GM19397 (cell line): Measurements from ENCODE around the gene POLE3.
"Not testable (repeated sequence)": the region's sequence is repeated elsewhere in the genome, so short reads cannot be mapped to it uniquely, and the experiment has no call there.

Source experiments
- ATAC-seq: cut with Tn5 transposase; IDR thresholded peaks from one replicate; pipeline ENCODE4 v1.9.1; 2021; ENCODE audit warnings: mild to moderate bottlenecking, moderate library complexity; ENCODE audit not compliant: unreplicated experiment

POLE3 gene, protein sequence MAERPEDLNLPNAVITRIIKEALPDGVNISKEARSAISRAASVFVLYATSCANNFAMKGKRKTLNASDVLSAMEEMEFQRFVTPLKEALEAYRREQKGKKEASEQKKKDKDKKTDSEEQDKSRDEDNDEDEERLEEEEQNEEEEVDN

DNA sequence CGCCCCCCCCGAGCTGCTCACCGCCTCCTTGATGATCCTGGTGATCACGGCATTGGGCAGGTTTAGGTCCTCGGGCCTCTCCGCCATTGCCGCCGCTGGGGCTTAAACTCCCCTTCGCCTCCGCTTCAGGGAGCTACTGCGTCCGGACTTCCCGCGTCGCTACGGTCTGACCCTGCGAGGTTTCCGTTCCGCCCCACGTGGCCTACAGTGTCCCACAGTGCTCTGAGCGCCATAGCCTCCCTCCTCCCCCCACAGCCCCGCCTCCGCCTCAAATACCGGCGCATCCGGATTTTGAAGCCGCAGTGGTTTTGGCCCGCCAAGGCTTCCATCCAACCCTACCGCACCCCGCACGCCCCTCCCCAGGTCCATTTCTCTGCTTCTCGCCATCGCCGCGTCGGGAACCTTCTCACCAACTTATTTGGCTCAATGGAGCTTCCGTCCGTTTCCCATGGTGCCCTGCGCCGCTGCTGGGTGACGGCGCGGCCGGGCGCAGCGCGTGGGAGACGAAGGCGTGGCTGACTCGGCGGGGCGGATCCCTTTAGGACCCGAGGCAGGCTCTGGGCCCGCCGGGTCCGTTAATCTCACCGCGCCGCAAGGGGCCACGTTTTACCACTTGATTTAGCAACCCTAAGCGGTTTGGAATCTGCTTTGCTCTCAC, at the start of gene POLE3, which contains the start of gene C9orf43:
POLE3 (minus strand) TSS at position 469 of the 658 bp plus-strand sequence; CDS start at position 87, 382 bp downstream.
C9orf43 (plus strand) TSS at position 541 of the 658 bp plus-strand sequence. CDS start 2,747 bp downstream, outside the sequence.
- ATAC-seq = peak; percentile 93

- ATAC-seq = no peak
Observed at GRCh38 chr9:113456235-113456634, 45.8 kb upstream of the POLE3 start.

DNA sequence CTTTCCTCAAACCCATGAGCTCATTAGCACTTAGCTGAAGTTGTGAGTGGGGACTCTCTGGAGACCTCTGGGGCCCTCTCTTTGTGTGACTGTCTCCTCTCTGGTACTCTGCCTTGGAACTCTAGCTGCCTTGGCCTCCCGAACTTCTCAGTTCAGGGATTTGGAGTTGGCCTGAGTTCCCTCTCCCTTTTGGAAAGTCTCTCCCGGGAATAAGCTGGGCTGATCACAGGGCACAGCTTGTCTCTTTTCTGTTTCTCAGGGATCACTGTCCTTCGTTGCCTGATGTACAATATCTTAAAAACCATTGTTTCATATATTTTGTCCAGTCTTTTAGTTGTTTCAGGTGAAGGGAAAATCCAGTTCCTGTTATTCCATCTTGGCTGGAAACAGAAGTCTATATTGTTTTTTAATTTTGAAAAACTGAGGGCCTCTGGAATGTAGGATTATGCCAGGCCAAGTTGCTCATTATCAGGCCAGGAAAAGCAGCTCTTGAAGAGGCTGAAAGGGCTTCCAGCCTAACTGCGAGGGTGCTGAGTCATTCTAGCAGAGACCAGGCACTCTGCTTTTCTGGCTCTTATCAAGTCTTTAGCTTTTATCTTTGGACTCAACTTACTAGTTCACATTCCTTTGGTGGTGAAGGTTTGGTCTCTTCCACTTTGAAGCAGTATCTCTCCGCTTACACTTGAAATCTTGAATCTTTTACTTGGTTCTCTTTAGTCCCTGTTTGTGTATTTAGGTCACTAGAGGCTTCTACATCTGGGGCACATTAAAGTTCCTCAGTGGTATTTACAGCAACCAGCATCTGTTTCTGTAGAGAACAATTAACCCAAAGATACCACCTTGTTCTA, 44.7 kb upstream of the POLE3 start:
- no peak for ATAC-seq

DNA sequence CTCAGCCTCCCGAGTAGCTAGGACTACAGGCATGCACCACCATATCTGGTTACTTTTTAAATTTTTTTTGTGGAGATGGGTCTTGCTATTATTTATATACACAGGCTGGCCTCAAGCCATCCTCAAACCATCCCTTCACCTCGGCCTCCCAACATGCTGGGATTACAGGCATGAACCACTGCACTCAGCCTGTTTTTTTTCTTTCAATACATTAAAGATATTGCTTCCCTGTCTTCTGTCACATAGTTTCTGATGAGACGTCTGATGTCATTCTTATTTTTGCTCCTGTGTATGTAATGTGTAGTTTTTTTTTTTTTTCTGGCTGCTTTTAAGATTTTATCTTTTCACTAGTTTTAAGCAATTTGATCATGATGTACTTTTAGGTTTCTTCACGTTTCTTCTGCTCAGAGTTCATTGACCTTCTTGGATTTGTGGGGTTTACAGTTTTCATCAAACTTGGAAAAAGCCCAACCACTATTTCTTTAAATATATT, 41.7 kb upstream of the POLE3 start:
- no peak for ATAC-seq

DNA sequence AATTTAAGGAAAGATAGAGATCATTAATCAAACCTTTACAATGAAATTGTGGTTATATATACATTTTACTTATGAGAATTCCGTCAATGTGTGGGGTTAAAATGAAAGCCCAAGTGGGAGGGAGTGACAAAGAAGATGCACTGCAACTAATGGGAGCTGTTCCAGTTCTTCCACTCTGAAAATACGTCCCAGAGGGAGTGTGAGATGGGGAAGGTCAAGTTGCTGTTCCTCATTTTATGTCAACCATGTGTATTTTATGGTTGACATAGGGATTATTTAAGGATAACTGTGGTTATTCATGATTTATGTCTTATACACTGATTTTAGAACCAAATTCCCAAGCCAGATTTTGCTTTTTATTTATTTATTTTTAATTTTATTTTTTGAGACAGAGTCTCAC, 38.9 kb upstream of the POLE3 start:
- no peak for ATAC-seq

GRCh38 chr9:113446323-113446740, 35.9 kb upstream of the POLE3 start:
- ATAC-seq = no peak

DNA sequence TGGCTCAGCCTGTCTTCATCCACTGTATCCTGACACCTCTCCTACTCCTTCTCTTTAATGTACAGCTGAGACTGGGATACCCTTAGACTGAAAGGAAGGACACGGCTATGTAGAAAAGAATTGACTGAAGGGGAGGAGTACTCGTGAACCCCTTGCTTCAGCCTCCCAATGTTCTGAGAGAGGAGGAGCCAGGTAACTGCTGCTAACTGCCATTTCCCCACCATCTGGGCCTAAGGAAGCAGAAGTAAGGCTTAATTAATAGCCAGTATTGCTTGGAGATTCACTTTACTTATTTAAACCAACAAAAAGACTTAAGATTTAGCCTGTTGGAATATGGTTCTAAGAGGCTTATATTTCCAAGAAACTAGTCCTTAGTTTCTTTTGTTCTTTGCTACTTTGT, 34.3 kb upstream of the POLE3 start:
- no peak for ATAC-seq

DNA sequence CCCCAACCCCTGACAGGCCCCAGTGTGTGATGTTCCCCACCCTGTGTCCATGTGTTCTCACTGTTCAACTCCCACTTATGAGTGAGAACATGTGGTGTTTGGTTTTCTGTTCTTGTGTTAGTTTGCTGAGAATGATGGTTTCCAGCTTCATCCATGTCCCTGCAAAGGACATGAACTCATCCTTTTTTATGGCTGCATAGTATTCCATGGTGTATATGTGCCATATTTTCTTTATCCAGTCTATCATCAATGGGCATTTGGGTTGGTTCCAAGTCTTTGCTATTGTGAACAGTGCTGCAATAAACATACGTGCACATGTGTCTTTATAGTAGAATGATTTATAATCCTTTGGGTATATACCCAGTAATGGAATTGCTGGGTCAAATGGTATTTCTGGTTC, 27.2 kb upstream of the POLE3 start:
- ATAC-seq = not testable (repeated sequence)

DNA sequence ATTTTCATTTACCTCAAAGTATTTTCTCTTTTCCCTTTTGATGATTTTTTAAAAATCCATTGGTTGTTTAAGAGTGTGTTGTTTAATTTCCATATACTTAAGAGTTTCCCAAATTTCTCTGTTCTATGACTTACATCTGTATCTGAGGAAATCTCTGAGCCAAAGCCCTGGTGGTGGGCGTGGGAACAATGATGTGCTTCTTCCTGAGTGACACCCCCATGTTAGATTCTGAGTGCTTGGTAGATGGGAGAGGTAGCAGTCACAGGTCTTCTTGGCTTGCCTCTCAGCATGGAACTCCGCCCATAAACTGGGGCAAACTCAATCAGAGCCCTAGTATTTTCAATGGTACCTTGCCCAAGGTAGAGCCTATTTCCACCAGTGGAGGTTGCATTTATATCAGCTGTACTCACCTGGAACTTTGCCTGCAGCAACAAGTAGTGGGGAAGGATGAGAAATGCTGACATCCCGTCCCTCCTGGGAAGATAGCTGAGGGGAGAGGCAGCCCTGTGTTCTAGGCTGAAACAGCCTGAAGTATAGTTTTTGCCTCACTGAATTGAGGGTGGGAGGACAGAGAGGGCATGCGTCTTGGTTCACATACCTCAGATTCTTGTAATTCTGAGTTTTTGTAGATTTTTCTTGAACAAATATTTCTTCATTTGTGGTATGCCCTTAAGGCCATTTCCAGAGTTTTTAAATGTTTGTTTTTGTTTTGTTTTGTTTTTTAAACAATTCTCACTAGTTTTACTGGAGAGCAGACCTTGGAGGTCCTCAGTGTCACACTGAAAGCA, 26.4 kb upstream of the POLE3 start:
- no peak for ATAC-seq

DNA sequence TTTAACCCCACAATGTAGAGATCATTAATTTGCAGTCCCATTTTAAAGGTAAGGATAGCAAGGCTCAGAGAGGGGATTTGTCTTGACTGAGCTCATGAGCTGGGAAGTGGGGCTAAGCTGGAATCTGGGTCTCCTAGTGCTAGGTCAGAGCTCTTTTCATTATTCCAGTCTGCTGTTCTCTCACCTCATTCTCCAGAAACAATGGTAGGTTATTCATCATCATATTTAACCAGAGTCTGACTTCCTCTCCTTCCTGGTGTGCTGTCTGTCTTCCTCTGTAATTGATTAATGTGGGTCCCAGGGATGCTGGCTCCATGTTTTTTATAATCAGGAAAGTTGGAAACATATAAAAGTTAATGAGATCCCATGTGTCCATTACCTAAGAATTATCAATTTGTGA, 20.7 kb upstream of the POLE3 start:
- ATAC-seq = no peak

- ATAC-seq = no peak
Observed at GRCh38 chr9:113428062-113428615, 17.7 kb upstream of the POLE3 start.

GRCh38 chr9:113427629-113428028, 17.2 kb upstream of the POLE3 start:
- no peak for ATAC-seq

- no peak for ATAC-seq
Observed at GRCh38 chr9:113426701-113427100, 16.2 kb upstream of the POLE3 start.

- ATAC-seq = no peak
Observed at GRCh38 chr9:113425072-113425471, 14.6 kb upstream of the POLE3 start.

DNA sequence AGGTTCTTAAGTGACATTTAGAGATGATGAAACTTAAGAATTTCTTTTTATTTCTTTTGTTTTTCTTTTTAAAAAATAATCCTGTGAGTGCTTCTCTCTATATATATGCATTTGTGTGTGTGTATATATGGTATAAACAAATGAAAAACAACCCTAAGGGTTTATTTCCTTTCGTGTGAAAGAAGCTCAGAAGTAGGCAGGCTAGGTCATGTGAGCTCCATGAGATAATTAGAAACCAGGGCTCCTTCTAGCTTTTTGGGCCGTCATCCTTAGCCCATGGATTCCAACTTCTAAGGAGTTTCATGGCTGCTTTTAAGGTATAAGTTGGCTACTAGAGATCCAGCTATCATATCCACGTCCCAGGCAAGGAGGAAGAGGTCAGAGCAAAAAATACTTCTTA, 11.3 kb upstream of the POLE3 start:
- ATAC-seq = no peak

DNA sequence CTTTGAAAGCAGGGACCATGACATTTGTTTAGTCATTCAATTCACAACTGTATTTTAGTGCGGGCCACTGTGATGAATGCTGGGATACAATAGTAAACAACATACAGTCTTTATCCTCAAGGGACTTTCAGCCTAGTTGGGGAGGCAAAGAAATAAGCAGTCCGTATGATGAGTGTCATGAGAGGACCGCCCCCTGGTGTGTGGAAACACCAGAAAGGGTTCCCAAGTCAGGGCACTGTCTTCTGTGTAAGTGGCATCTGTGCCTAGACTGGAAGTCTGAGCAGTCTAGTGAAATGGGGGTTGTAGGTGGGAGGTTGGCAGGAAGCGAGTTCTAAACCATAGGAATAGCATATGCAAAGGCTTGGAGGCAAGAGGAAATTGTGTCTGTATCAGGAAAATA, 6.9 kb upstream of the POLE3 start:
- no peak for ATAC-seq

GRCh38 chr9:113416149-113416721, 5.8 kb upstream of the POLE3 start:
- peak; percentile 91 for ATAC-seq

- no peak for ATAC-seq
Observed at GRCh38 chr9:113409883-113410206, 630 bp downstream of the POLE3 start.

DNA sequence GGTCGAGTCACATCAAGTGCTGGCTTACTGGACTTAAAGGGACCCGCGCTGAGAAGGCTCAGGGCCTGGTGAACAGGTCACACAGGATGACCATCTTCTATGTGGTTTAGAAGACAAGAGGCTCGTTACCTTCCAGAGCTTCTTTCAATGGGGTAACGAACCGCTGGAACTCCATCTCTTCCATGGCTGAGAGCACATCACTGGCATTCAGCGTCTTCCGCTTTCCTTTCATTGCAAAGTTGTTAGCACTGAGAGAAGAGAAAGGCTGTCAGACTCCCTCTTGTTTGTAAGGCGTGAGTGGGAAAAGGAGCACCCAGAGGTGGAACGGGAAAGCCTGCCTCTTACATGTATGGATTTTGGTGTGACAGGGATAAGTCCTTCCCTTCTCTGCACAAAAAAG, 994 bp downstream of the POLE3 start:
- ATAC-seq = no peak

- peak; percentile 28 for ATAC-seq
Observed at GRCh38 chr9:113406873-113407511, 3.5 kb downstream of the POLE3 start.
